H1 (cell line): ENCODE data around the gene MYOM1. TPM values are rescaled to one million over a fixed set of nuclear protein-coding genes. Genes with fewer than 3 reads are reported as not detected.

Experiments
- CTCF ChIA-PET: fragments of 300-600 bp; sonication (Branson Sonifier 250); formaldehyde crosslinking; loops from one replicate; lab custom pipeline; 2021; ENCODE audit not compliant: partially characterized antibody; lab: Charles Lee
- POLR2A ChIA-PET: fragments of 300-600 bp; sonication (Branson Sonifier 250); formaldehyde crosslinking; loops from one replicate; lab custom pipeline; 2021; ENCODE audit warnings: inconsistent platforms; ENCODE audit not compliant: partially characterized antibody; lab: Charles Lee
- DNase-seq, 2 experiments: peaks; one replicate each; pipeline versions ENCODE4 v3.0.0 to v3.0.0-alpha.2; 2010 to 2022; ENCODE audit warnings: low spot score in 2 of 2, low read depth in 1 of 2, mixed read lengths in 1 of 2
- FAIRE-seq: peaks from 2 replicates; lab custom pipeline; 2011; peaks lifted over from hg19 to GRCh38; lab: Jason Lieb, UNC
- H2AFZ ChIP-seq: 2 replicates; pipeline ENCODE4 v1.8.1; 2012; ENCODE audit warnings: low read length, inconsistent platforms
- H2AK5ac ChIP-seq: 2 replicates; pipeline ENCODE4 v1.6.1; 2013; ENCODE audit warnings: low read depth, low read length
- H2BK120ac ChIP-seq: replicated peaks from 2 replicates; pipeline ENCODE3; 2013; ENCODE audit warnings: low read depth, low read length, inconsistent platforms
- H2BK12ac ChIP-seq: 2 replicates; pipeline ENCODE4 v1.6.1; 2013; ENCODE audit warnings: low read depth, low read length
- H2BK15ac ChIP-seq: 2 replicates; pipeline ENCODE4 v1.6.1; 2013; ENCODE audit warnings: low read length
- H2BK20ac ChIP-seq: 2 replicates; pipeline ENCODE4 v1.6.1; 2013; ENCODE audit warnings: low read length
- H2BK5ac ChIP-seq: 2 replicates; pipeline ENCODE4 v1.6.1; 2013; ENCODE audit warnings: low read depth, low read length
- H3K14ac ChIP-seq: 2 replicates; pipeline ENCODE4 v1.6.1; 2013; ENCODE audit warnings: inconsistent platforms; ENCODE audit not compliant: insufficient read length
- H3K18ac ChIP-seq: 2 replicates; pipeline ENCODE4 v1.6.1; 2013; ENCODE audit warnings: low read length; ENCODE audit errors: extremely low read depth
- H3K23ac ChIP-seq: 2 replicates; pipeline ENCODE4 v1.6.1; 2013; ENCODE audit warnings: inconsistent platforms; ENCODE audit not compliant: insufficient read length
- H3K23me2 ChIP-seq: 2 replicates; pipeline ENCODE4 v1.6.1; 2013; ENCODE audit warnings: low read depth, low read length
- H3K27ac ChIP-seq: 2 replicates; pipeline ENCODE4 v1.6.1; 2011; ENCODE audit warnings: low read depth, low read length, inconsistent platforms
- H3K27me3 ChIP-seq, 4 experiments: replicated peaks in 1 of 4; 1 replicate in 1 of 4; 2 replicates in 3 of 4; pipeline versions ENCODE4 v1.6.1 to v1.8.1; 2011 to 2013; ENCODE audit warnings: low read length in 3 of 4, mild to moderate bottlenecking in 3 of 4, inconsistent platforms in 2 of 4, mixed read lengths in 2 of 4, moderate library complexity in 1 of 4; ENCODE audit not compliant: control insufficient read depth in 3 of 4, insufficient read depth in 3 of 4; ENCODE audit errors: extremely low read depth in 1 of 4
- H3K36me3 ChIP-seq, 4 experiments: 2 replicates each; pipeline versions ENCODE4 v1.6.1 to v1.8.1; 2011 to 2013; ENCODE audit warnings: mild to moderate bottlenecking in 4 of 4, low read length in 3 of 4, moderate library complexity in 2 of 4, control low read depth in 1 of 4, inconsistent platforms in 1 of 4; ENCODE audit not compliant: insufficient read depth in 4 of 4, control insufficient read depth in 2 of 4
- H3K4ac ChIP-seq: replicated peaks from 2 replicates; pipeline ENCODE3; 2013; ENCODE audit warnings: low read length, low read depth, mixed read lengths, inconsistent platforms; ENCODE audit not compliant: insufficient read length
- H3K4me1 ChIP-seq, 4 experiments: replicated peaks in 1 of 4; 1 replicate in 1 of 4; 2 replicates in 3 of 4; pipeline versions ENCODE4 v1.6.1 to v1.8.1; 2011 to 2013; ENCODE audit warnings: low read length in 3 of 4, inconsistent platforms in 2 of 4, mixed read lengths in 1 of 4; ENCODE audit not compliant: insufficient read depth in 4 of 4, control insufficient read depth in 3 of 4
- H3K4me2 ChIP-seq, 2 experiments: 2 replicates each; pipeline versions ENCODE4 v1.6.1 to v1.8.1; 2011 to 2013; ENCODE audit warnings: low read depth in 2 of 2, low read length in 2 of 2, control low read depth in 1 of 2, inconsistent platforms in 1 of 2, mild to moderate bottlenecking in 1 of 2; ENCODE audit not compliant: insufficient read depth in 1 of 2
- H3K4me3 ChIP-seq, 4 experiments: fragments of 200-600, 300-600 bp in 1 of 4; sonication (generic), shearing (Covaris generic), sonication (Bioruptor Twin) in 1 of 4; 2 replicates each; pipeline versions ENCODE4 v1.5.1 to v1.8.1; 2011 to 2016; ENCODE audit warnings: low read length in 4 of 4, low read depth in 3 of 4, control low read depth in 2 of 4, inconsistent platforms in 2 of 4, mild to moderate bottlenecking in 2 of 4, mixed read lengths in 1 of 4, moderate library complexity in 1 of 4; ENCODE audit not compliant: insufficient read depth in 2 of 4; ENCODE audit errors: extremely low read depth in 1 of 4
- H3K56ac ChIP-seq: replicated peaks from 2 replicates; pipeline ENCODE3; 2013; ENCODE audit warnings: low read depth, mild to moderate bottlenecking, mixed read lengths, low read length, inconsistent platforms; ENCODE audit not compliant: insufficient read length
- H3K79me1 ChIP-seq: 2 replicates; pipeline ENCODE4 v1.6.1; 2013; ENCODE audit warnings: low read depth, low read length, control low read depth
- H3K79me2 ChIP-seq, 2 experiments: 2 replicates each; pipeline versions ENCODE4 v1.6.1 to v1.8.1; 2012 to 2013; ENCODE audit warnings: low read length in 2 of 2, mild to moderate bottlenecking in 2 of 2, inconsistent platforms in 1 of 2; ENCODE audit not compliant: insufficient read depth in 2 of 2, control insufficient read depth in 1 of 2
- H3K9ac ChIP-seq, 4 experiments: replicated peaks in 1 of 4; 1 replicate in 1 of 4; 2 replicates in 3 of 4; pipeline versions ENCODE4 v1.6.1 to v1.8.1; 2011 to 2013; ENCODE audit warnings: low read depth in 3 of 4, low read length in 3 of 4, control low read depth in 2 of 4, mild to moderate bottlenecking in 2 of 4, moderate library complexity in 2 of 4, inconsistent platforms in 1 of 4; ENCODE audit errors: extremely low read depth in 1 of 4
- H3K9me3 ChIP-seq, 2 experiments: 2 replicates each; pipeline versions ENCODE4 v1.6.1 to v1.8.1; 2012 to 2013; ENCODE audit warnings: mild to moderate bottlenecking in 2 of 2, moderate library complexity in 2 of 2, control low read depth in 1 of 2, inconsistent platforms in 1 of 2, low read depth in 1 of 2, low read length in 1 of 2, mixed read lengths in 1 of 2; ENCODE audit not compliant: insufficient read depth in 2 of 2
- H4K20me1 ChIP-seq, 2 experiments: replicated peaks in 1 of 2; 2 replicates each; pipeline versions ENCODE3 to v1.8.1; 2011 to 2013; ENCODE audit warnings: inconsistent platforms in 2 of 2, low read length in 2 of 2, mild to moderate bottlenecking in 1 of 2; ENCODE audit not compliant: insufficient read depth in 2 of 2, control insufficient read depth in 1 of 2
- H4K5ac ChIP-seq: 2 replicates; pipeline ENCODE4 v1.6.1; 2013; ENCODE audit warnings: low read length, low read depth, mixed read lengths, inconsistent platforms; ENCODE audit not compliant: insufficient read length
- H4K8ac ChIP-seq: 2 replicates; pipeline ENCODE4 v1.8.0; 2013; ENCODE audit warnings: mild to moderate bottlenecking, moderate library complexity, low read length, inconsistent platforms; ENCODE audit not compliant: insufficient read depth; ENCODE audit errors: extremely low read depth
- H4K91ac ChIP-seq: replicated peaks from 2 replicates; pipeline ENCODE3; 2013; ENCODE audit warnings: low read length, mixed read lengths, inconsistent platforms; ENCODE audit not compliant: insufficient read length
- BRCA1 ChIP-seq: IDR thresholded peaks from 2 replicates; pipeline ENCODE4 v1.6.1; 2012; ENCODE audit warnings: low read depth, low read length, improper control_type of control experiment
- CEBPB ChIP-seq: IDR thresholded peaks from 2 replicates; pipeline ENCODE4 v1.6.1; 2012; ENCODE audit warnings: low read depth, low read length
- HDAC6 ChIP-seq: IDR thresholded peaks from one replicate; pipeline ENCODE4 v1.7.1; 2012; ENCODE audit warnings: low read depth, mild to moderate bottlenecking, inconsistent platforms, low read length, moderate library complexity
- RAD21 ChIP-seq, 2 experiments: IDR thresholded peaks in 1 of 2; conservative IDR thresholded peaks in 1 of 2; 2 replicates each; pipeline ENCODE4 v1.6.1; 2011; ENCODE audit warnings: low read depth in 2 of 2, low read length in 2 of 2, improper control_type of control experiment in 1 of 2, inconsistent platforms in 1 of 2, mild to moderate bottlenecking in 1 of 2, moderate library complexity in 1 of 2
- TAF7 ChIP-seq: optimal IDR thresholded peaks from 2 replicates; pipeline ENCODE3; 2011; ENCODE audit warnings: low read depth, mild to moderate bottlenecking, inconsistent platforms, low read length, moderate library complexity, borderline replicate concordance
- YY1 ChIP-seq: IDR thresholded peaks from 2 replicates; pipeline ENCODE4 v1.6.1; 2011; ENCODE audit warnings: low read depth, mild to moderate bottlenecking, low read length
- WGBS, 2 experiments: shearing (Covaris generic) in 1 of 2; methylation state at CpG; one replicate each; pipeline versions ENCODE4 v1.1.6 to v1.1.7; 2013 to 2015; ENCODE audit warnings: low lambda C conversion rate in 2 of 2, mixed read lengths in 2 of 2, inconsistent platforms in 1 of 2, low coverage in 1 of 2, missing lambda C conversion rate in 1 of 2; ENCODE audit not compliant: insufficient replicate concordance in 2 of 2, insufficient coverage in 1 of 2, insufficient read length in 1 of 2; ENCODE audit errors: extremely low coverage in 1 of 2, missing lambda C conversion rate in 1 of 2; 5-methylcytosine and 5-hydroxymethylcytosine counted together
- polyA plus RNA-seq, 7 experiments: library from polyadenylated mRNA; depleted of rRNA in 3 of 7; stranded (reverse) in 5 of 7; unstranded in 2 of 7; fragments of >200 nt in 5 of 7; fragments of 200-250 nt in 2 of 7; gene quantifications; 1 replicate in 5 of 7; 2 replicates in 1 of 7; 4 replicates in 1 of 7; pipeline versions ENCODE4 v1.2.1 to v1.2.3, GENCODE V29; 2011 to 2013; ENCODE audit warnings: missing spikeins in 2 of 7, mixed read lengths in 2 of 7
- total RNA-seq: library from RNA; stranded (reverse); fragmentation: NEBNext Ultra II Directional; extraction: Animal tissue kit (Norgen Biotek cat#: 25700); gene quantifications from 2 replicates; pipeline ENCODE4 v1.2.1, GENCODE V29; 2021

MYOM1 gene
- total and polyA plus RNA-seq, 2 of the 8 experiments (the other 6 are each of a cell fraction or from before 2014, with no cell fraction given), result 0.06 to 0.32 TPM

DNA sequence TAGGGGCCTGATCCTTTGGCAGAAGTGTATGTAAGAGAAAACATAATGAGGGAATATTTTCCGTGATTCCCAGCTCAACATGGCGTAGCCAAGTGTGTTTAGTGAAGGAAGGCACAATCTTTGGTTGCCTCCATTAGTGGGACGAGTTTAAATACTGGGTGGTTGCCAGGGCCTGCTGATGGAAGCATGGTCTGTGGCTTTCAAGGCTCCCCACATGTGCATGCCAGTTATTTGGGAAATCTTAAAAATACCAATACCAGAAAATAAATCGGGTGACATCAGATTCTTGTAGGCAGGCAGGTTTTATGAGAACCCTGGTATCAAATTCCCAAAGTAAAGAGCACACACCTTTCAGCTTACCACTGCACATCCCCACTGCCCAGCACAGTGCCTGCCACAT, 35.0 kb upstream of the MYOM1 start:
- no peak overlapping the region for H3K9ac ChIP-seq
- no peak overlapping the region for H2BK5ac ChIP-seq
- H4K8ac ChIP-seq, result no peak overlapping the region
- no peak overlapping the region for H2BK15ac ChIP-seq
- no peak overlapping the region for H2AK5ac ChIP-seq
- H3K56ac ChIP-seq, result no peak overlapping the region
- H3K14ac ChIP-seq, result no peak overlapping the region
- no peak overlapping the region for H4K5ac ChIP-seq
- FAIRE-seq, result no peak
- peaks cover 12 to 61% (median 42%) of the 10 kb centered on the region in 4 experiments for H3K36me3 ChIP-seq
- H3K4ac ChIP-seq, result no peak overlapping the region
- H3K18ac ChIP-seq, result no peak overlapping the region
- WGBS, 2 experiments, result 92% methylated on average over 4 of the region's 4 CpGs; no CpG with 5 or more reads in 1 of the 2 experiments
- no peak overlapping the region for H3K4me2 ChIP-seq
- H3K9me3 ChIP-seq, result no peaks in the 10 kb centered on the region
- no peak overlapping the region for H2BK12ac ChIP-seq
- H2BK120ac ChIP-seq, result no peak overlapping the region
- H3K23ac ChIP-seq, result no peak overlapping the region
- no peak overlapping the region for H2AFZ ChIP-seq
- H3K27me3 ChIP-seq, result no peaks in the 10 kb centered on the region
- H3K23me2 ChIP-seq, result no peaks in the 10 kb centered on the region
- CTCF ChIA-PET, result interaction anchor here (0.7 kb wide), 1 partner anchor 347 kb away, joined by 4 read pairs; no protein-coding TSS in a partner anchor
- no peak for TF ChIP-seq CEBPB
- TF ChIP-seq YY1, result no peak
- no peak for TF ChIP-seq RAD21 (IDR thresholded peaks at IDR 0.05 in 1 of 2, conservative IDR thresholded peaks at IDR 0.05 in 1 of 2; ENCODE audit: low read depth in 2 of 2, low read length in 2 of 2)
- TF ChIP-seq HDAC6, result no peak
- no peak for TF ChIP-seq BRCA1
- TF ChIP-seq TAF7, result no peak
- peaks cover 4% of the 10 kb centered on the region in 2 experiments for H4K20me1 ChIP-seq
- POLR2A ChIA-PET, result no interaction called here
- H3K4me3 ChIP-seq, result no peak overlapping the region
- no peak overlapping the region for H2BK20ac ChIP-seq
- H3K27ac ChIP-seq, result no peak overlapping the region
- H4K91ac ChIP-seq, result no peak overlapping the region
- DNase-seq, result no peak
- no peaks in the 10 kb centered on the region for H3K79me1 ChIP-seq
- H3K79me2 ChIP-seq, result peaks cover 0 to 35% of the 10 kb centered on the region in 2 experiments; a peak in 3 of 4 replicates
- H3K4me1 ChIP-seq, result peaks cover 0 to 3% (median 1%) of the 10 kb centered on the region in 4 experiments; a peak in 2 of 7 replicates
